ENCODE measurements around the gene CAMKK2.

- no peak for TF ChIP-seq CHD1 (IDR thresholded peaks at IDR 0.05; ENCODE audit: low read depth, low read length)
- no peak for TF ChIP-seq CTCF (conservative IDR thresholded peaks at IDR 0.05; ENCODE audit: low read depth, low read length)
- TF ChIP-seq RAD21 (IDR thresholded peaks at IDR 0.05; ENCODE audit: low read length), result no peak
- no peak for TF ChIP-seq CEBPB (IDR thresholded peaks at IDR 0.05; ENCODE audit: low read depth, low read length)
Measured at GRCh38 chr12:121288986-121289385, 7.5 kb downstream of the CAMKK2 start.
